Right renal cortex interstitium (tissue), 3 donors: ENCODE measurements around the gene TBC1D3. TPM values are rescaled to one million over a fixed set of nuclear protein-coding genes. Genes with fewer than 3 reads are reported as not detected.
"Not testable (repeated sequence)": the region's sequence is repeated elsewhere in the genome, so short reads cannot be mapped to it uniquely, and the experiment has no call there.

Experiments
- DNase-seq, 3 donors: peaks; one replicate each; pipeline ENCODE4 v3.0.0-alpha.2; 2013; ENCODE audit warnings: low read depth in 3 of 3, low spot score in 2 of 3
- polyA plus RNA-seq, 3 donors: library from polyadenylated mRNA; unstranded; fragments of 120-200 nt; gene quantifications; one replicate each; pipeline ENCODE4 v1.2.1, GENCODE V29; 2013; ENCODE audit not compliant: insufficient read length in 3 of 3

TBC1D3 gene
- polyA plus RNA-seq = 1 to 10 TPM in 1 of 3 donors, not detected in 2; 3.5 TPM

GRCh38 chr17:38192455-38192854 is at the start of gene TBC1D3:
Gene TBC1D3 (minus strand): TSS chr17:38192555. CDS start chr17:38191029, 1,526 bp downstream.
- DNase-seq = not testable (repeated sequence)

- not testable (repeated sequence) for DNase-seq
Observed at GRCh38 chr17:38232790-38233189, 40.4 kb upstream of the TBC1D3 start.

DNA sequence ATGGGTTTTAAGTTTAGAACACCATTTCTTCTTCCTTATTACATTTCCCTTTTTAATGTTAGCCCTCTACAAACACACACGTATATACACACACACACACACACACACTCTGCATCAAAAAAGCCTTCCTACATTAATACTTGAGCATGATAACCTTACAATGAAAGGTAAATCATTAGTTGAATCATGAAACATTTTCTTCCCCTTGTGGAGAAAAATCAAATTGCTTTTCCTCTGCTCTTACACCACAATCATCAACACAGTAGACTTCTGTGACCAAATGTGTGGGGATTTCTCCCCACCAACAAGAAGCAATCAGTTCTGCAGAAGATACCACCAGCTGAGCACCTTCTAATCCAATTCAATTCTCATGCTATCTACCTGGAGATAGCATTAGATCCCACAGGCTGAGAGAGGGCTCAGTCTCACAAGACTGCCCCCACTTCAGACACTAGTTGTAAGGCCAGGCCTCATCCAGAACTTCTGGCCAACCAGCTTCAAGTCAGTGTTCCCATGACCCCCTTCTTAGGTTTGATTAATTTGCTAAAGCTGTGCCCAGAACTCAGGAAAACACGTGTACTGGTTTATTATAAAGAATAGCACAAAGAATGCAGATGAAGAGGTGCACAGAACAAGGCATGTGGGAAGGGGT is 33.6 kb upstream of the TBC1D3 start:
- DNase-seq = not testable (repeated sequence)

GRCh38 chr17:38220867-38221266 is 28.5 kb upstream of the TBC1D3 start:
- DNase-seq = not testable (repeated sequence)

DNA sequence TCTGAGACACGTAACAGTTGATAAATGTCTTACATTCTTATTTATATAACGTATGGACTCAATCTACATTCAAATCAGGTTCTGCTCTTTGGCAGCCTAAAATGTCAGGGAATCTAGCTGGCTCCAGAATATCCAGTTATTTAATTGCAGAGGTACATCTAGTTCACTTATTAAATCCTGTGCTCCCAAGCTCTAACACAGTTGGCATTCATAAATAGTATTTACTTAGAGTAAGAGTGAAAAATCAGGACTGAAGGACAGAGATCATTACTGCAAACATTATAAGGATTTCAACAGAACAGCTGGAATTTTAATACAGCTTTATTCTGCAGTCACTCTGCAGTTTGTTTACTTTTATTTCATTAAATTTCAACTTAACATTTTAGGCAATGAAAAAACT is 7.9 kb upstream of the TBC1D3 start:
- DNase-seq = not testable (repeated sequence)

- DNase-seq = not testable (repeated sequence)
Observed at GRCh38 chr17:38134860-38135259, 57.5 kb downstream of the TBC1D3 start.

Other genes starting within 250 kb of the TBC1D3 start
- 10 to 100 TPM in 2 of 3 donors, 1 to 10 TPM in 1; 9.6 to 14.4 (median 11.6) TPM for gene TBC1D3L, start 203.5 kb downstream of the TBC1D3 start, polyA plus RNA-seq
- under 1 TPM in 1 of 3 donors, not detected in 2; 0.07 TPM for gene TBC1D3D, start 188.6 kb downstream of the TBC1D3 start, polyA plus RNA-seq
- gene TBC1D3C, start 123.9 kb downstream of the TBC1D3 start, polyA plus RNA-seq = under 1 TPM in 1 of 3 donors, not detected in 2; 0.24 TPM
- not detected for gene TBC1D3E, start 64.6 kb downstream of the TBC1D3 start, polyA plus RNA-seq
- 10 to 100 TPM; 66.6 to 73.1 (median 68.4) TPM for gene MRPL45, start 104.6 kb upstream of the TBC1D3 start, polyA plus RNA-seq
- under 1 TPM; 0.03 to 0.07 (median 0.06) TPM for gene GPR179, start 151.4 kb upstream of the TBC1D3 start, polyA plus RNA-seq
- gene SOCS7, start 159.3 kb upstream of the TBC1D3 start, polyA plus RNA-seq = 10 to 100 TPM; 16.8 to 18.6 (median 18.6) TPM
- gene ARHGAP23, start 235.9 kb upstream of the TBC1D3 start, polyA plus RNA-seq = 10 to 100 TPM; 46.5 to 63.1 (median 54.8) TPM